Mesothelial cell of epicardium (in vitro differentiated cells): ENCODE results near the gene STYXL2. TPM values are rescaled to one million over a fixed set of nuclear protein-coding genes. Genes with fewer than 3 reads are reported as not detected.
A peak's percentile ranks its signal among the peaks of the same experiment; 100 is the strongest.

ENCODE experiments used
- DNase-seq, 2 experiments: peaks; one replicate each; pipeline ENCODE4 v3.0.0; 2021; ENCODE audit warnings: low spot score in 2 of 2; ENCODE audit not compliant: unreplicated experiment in 2 of 2
- H3K27ac Mint-ChIP-seq: 2 replicates; pipeline ENCODE4 v1.8.0; 2021; ENCODE audit warnings: mixed read lengths
- H3K27me3 Mint-ChIP-seq: 2 replicates; pipeline ENCODE4 v1.8.0; 2021; ENCODE audit warnings: low read depth, mixed read lengths
- H3K36me3 Mint-ChIP-seq: 2 replicates; pipeline ENCODE4 v1.8.0; 2021; ENCODE audit warnings: mixed read lengths
- H3K4me1 Mint-ChIP-seq: 2 replicates; pipeline ENCODE4 v1.8.0; 2021; ENCODE audit warnings: mixed read lengths
- H3K4me3 Mint-ChIP-seq: 2 replicates; pipeline ENCODE4 v1.8.0; 2021; ENCODE audit warnings: mild to moderate bottlenecking, moderate library complexity, mixed read lengths
- H3K9me3 Mint-ChIP-seq: 2 replicates; pipeline ENCODE4 v1.8.0; 2021; ENCODE audit warnings: mixed read lengths
- CTCF ChIP-seq: fragments of 200-600 bp; sonication (generic); IDR thresholded peaks from one replicate; pipeline ENCODE4 v1.5.0; 2021; ENCODE audit warnings: antibody characterized with exemption; ENCODE audit not compliant: unreplicated experiment
- total RNA-seq: library from RNA; stranded (reverse); gene quantifications from 3 replicates; pipeline ENCODE4 v1.2.1, GENCODE V29; 2021

Gene STYXL2
- total RNA-seq, 1 donor from 2014 or later = 0.18 TPM

GRCh38 chr1:167092653-167093052, 1.2 kb upstream of the STYXL2 start:
- Mint-ChIP-seq H3K27me3 (no peaks in the 10 kb centered on the region), H3K36me3 (peaks cover 2% of the 10 kb centered on the region), H3K27ac (no peak overlapping the region), H3K9me3 (peaks cover 4% of the 10 kb centered on the region), H3K4me3 (no peak overlapping the region), H3K4me1 (peaks cover 23% of the 10 kb centered on the region)
- no peak for DNase-seq
- TF ChIP-seq CTCF = no peak

GRCh38 chr1:167094690-167095089, 815 bp downstream of the STYXL2 start:
- Mint-ChIP-seq H3K9me3 (peaks cover 10% of the 10 kb centered on the region), H3K27ac (no peak overlapping the region), H3K4me3 (no peak overlapping the region), H3K4me1 (peaks cover 23% of the 10 kb centered on the region), H3K27me3 (no peaks in the 10 kb centered on the region), H3K36me3 (peaks cover 2% of the 10 kb centered on the region)
- TF ChIP-seq CTCF = no peak
- DNase-seq = no peak

GRCh38 chr1:167095368-167095767, 1.5 kb downstream of the STYXL2 start:
- Mint-ChIP-seq H3K27ac (peak overlapping the region; percentile 57), H3K4me1 (peaks cover 23% of the 10 kb centered on the region), H3K27me3 (no peaks in the 10 kb centered on the region), H3K9me3 (peaks cover 13% of the 10 kb centered on the region), H3K4me3 (no peak overlapping the region), H3K36me3 (peaks cover 2% of the 10 kb centered on the region)
- DNase-seq = peak; percentile 44 to 74
- TF ChIP-seq CTCF = no peak

GRCh38 chr1:167099851-167100250, 6.0 kb downstream of the STYXL2 start:
- no peak for DNase-seq
- no peak for TF ChIP-seq CTCF
- Mint-ChIP-seq H3K4me1 (peaks cover 10% of the 10 kb centered on the region), H3K9me3 (peaks cover 13% of the 10 kb centered on the region), H3K4me3 (no peak overlapping the region), H3K36me3 (peaks cover 2% of the 10 kb centered on the region), H3K27ac (no peak overlapping the region), H3K27me3 (no peaks in the 10 kb centered on the region)

- Mint-ChIP-seq H3K4me1 (peaks cover 10% of the 10 kb centered on the region), H3K27ac (no peak overlapping the region), H3K9me3 (peaks cover 13% of the 10 kb centered on the region), H3K4me3 (no peak overlapping the region), H3K36me3 (peaks cover 2% of the 10 kb centered on the region), H3K27me3 (no peaks in the 10 kb centered on the region)
- DNase-seq = no peak
- TF ChIP-seq CTCF = no peak
Measured at GRCh38 chr1:167100730-167101129, 6.9 kb downstream of the STYXL2 start.

- Mint-ChIP-seq H3K9me3 (peaks cover 13% of the 10 kb centered on the region), H3K4me3 (no peak overlapping the region), H3K4me1 (peaks cover 11% of the 10 kb centered on the region), H3K27ac (no peak overlapping the region), H3K36me3 (peaks cover 2% of the 10 kb centered on the region), H3K27me3 (no peaks in the 10 kb centered on the region)
- no peak for TF ChIP-seq CTCF
- DNase-seq = no peak
Measured at GRCh38 chr1:167101754-167102153, 7.9 kb downstream of the STYXL2 start.
